Gastrocnemius medialis (tissue), 4 donors: ENCODE measurements around the gene NDUFB4. TPM values are rescaled to one million over a fixed set of nuclear protein-coding genes. Genes with fewer than 3 reads are reported as not detected.

ENCODE experiments used
- ATAC-seq, 2 donors: fragments of 150-250 bp; one replicate each; pipeline ENCODE4 v1.9.1; 2016
- DNase-seq, 2 donors: peaks; one replicate each; pipeline ENCODE4 v3.0.0-alpha.2; 2019
- H3K27ac ChIP-seq, 4 donors: fragments of 200-600 bp; sonication (generic); 1 replicate in 1 of 4; 2 replicates in 3 of 4; pipeline ENCODE4 v1.5.1; 2016 to 2018; ENCODE audit warnings: mild to moderate bottlenecking in 2 of 4, moderate library complexity in 1 of 4
- H3K27me3 ChIP-seq, 3 donors: fragments of 200-600 bp; sonication (generic) in 2 of 3; 1 replicate in 1 of 3; 2 replicates in 2 of 3; pipeline versions ENCODE4 v1.5.1 to v1.6.0; 2016 to 2019; ENCODE audit warnings: mild to moderate bottlenecking in 1 of 3, moderate library complexity in 1 of 3
- H3K36me3 ChIP-seq, 2 donors: fragments of 200-600 bp; sonication (generic) in 1 of 2; one replicate each; pipeline ENCODE4 v1.5.1; 2017 to 2018
- H3K4me1 ChIP-seq, 2 donors: fragments of 200-600 bp; sonication (generic) in 1 of 2; one replicate each; pipeline ENCODE4 v1.5.1; 2016 to 2017; ENCODE audit warnings: mild to moderate bottlenecking in 2 of 2
- H3K4me3 ChIP-seq, 4 donors: fragments of 200-600 bp; sonication (generic) in 3 of 4; 1 replicate in 1 of 4; 2 replicates in 3 of 4; pipeline ENCODE4 v1.5.1; 2016 to 2019; ENCODE audit warnings: mild to moderate bottlenecking in 2 of 4
- H3K9me3 ChIP-seq, 3 donors: fragments of 200-600 bp; sonication (generic) in 2 of 3; 1 replicate in 1 of 3; 2 replicates in 2 of 3; pipeline ENCODE4 v1.5.1; 2016 to 2019
- POLR2A ChIP-seq, 2 donors: fragments of 450-650 bp; IDR thresholded peaks; one replicate each; pipeline ENCODE4 v1.6.1; 2017; ENCODE audit warnings: antibody characterized with exemption in 2 of 2, mild to moderate bottlenecking in 2 of 2, moderate library complexity in 2 of 2
- in situ Hi-C, 4 donors: fragments of 200-750 bp; cut with MboI; loops; one replicate each; pipeline versions ENCODE4 v1.15.0 to v1.8.0; 2017; ENCODE audit warnings: low sequenced_read_pairs in 4 of 4
- intact Hi-C: fragments of 100-400 bp; cut with DNase I; formaldehyde crosslinking; loops from one replicate; pipeline ENCODE4 v1.15.1; 2023; ENCODE audit warnings: low total_unique reads
- total RNA-seq, 4 donors: library from RNA; depleted of rRNA; stranded (reverse); fragments of >200 nt; gene quantifications; one replicate each; pipeline versions ENCODE4 v1.1.0 to v1.2.3, GENCODE V29; 2016
- TF ChIP-seq, protein P1 (sequence below), 5 experiments: fragments of 450-650 bp in 3 of 5; fragments of 200-600 bp in 2 of 5; sonication (generic) in 2 of 5; IDR thresholded peaks in 4 of 5; conservative IDR thresholded peaks in 1 of 5; 1 replicate in 4 of 5; 2 replicates in 1 of 5; pipeline ENCODE4 v1.5.1; 2016 to 2019; ENCODE audit warnings: antibody characterized with exemption in 5 of 5, mild to moderate bottlenecking in 3 of 5, moderate library complexity in 3 of 5

NDUFB4 gene
- total RNA-seq, 4 donors from 2014 or later, result 186 to 413 (median 377) TPM

DNA sequence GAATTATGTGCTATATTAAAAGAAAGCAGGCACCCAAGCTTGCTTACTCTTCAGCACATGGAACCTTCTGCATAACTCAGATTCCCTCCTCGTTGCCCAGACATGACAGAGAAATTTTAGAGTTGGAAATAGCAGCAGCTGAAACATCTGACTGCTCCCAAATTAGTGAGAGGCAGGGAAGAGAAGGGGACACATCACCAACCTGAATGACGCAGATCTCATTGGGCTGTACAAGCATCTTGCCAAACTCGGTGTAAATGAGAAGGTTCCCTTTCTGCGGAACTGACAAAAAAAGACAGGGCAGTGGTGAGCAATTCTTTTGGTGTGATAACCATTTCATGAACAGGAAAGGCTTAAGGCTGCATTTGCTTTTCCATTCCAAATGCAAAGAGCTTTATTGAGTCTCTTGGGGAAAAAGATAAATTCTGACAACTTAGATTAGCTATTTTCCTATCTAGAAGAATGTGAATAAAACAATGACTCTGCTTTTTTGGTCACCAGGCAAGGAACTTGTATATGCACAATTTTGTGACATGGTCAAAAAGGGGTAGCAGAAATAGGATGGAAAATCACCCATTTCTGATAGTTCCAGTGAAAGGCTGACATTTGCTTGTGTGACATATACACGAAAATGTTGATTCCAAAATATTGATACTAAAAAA is 50.8 kb downstream of the NDUFB4 start:
- Histone ChIP-seq H3K4me3 (no peak overlapping the region), H3K9me3 (no peaks in the 10 kb centered on the region), H3K36me3 (no peaks in the 10 kb centered on the region), H3K27ac (no peak overlapping the region), H3K27me3 (no peaks in the 10 kb centered on the region), H3K4me1 (no peaks in the 10 kb centered on the region)
- in situ Hi-C loops, result no loop called here
- intact Hi-C loops, result no loop called here
- DNase-seq, result no peak
- no peak for TF ChIP-seq POLR2A (IDR thresholded peaks at IDR 0.05)
- TF ChIP-seq, protein P1, sequence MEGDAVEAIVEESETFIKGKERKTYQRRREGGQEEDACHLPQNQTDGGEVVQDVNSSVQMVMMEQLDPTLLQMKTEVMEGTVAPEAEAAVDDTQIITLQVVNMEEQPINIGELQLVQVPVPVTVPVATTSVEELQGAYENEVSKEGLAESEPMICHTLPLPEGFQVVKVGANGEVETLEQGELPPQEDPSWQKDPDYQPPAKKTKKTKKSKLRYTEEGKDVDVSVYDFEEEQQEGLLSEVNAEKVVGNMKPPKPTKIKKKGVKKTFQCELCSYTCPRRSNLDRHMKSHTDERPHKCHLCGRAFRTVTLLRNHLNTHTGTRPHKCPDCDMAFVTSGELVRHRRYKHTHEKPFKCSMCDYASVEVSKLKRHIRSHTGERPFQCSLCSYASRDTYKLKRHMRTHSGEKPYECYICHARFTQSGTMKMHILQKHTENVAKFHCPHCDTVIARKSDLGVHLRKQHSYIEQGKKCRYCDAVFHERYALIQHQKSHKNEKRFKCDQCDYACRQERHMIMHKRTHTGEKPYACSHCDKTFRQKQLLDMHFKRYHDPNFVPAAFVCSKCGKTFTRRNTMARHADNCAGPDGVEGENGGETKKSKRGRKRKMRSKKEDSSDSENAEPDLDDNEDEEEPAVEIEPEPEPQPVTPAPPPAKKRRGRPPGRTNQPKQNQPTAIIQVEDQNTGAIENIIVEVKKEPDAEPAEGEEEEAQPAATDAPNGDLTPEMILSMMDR (IDR thresholded peaks at IDR 0.05 in 4 of 5, conservative IDR thresholded peaks at IDR 0.05 in 1 of 5), result no peak
- ATAC-seq, result no peak

DNA sequence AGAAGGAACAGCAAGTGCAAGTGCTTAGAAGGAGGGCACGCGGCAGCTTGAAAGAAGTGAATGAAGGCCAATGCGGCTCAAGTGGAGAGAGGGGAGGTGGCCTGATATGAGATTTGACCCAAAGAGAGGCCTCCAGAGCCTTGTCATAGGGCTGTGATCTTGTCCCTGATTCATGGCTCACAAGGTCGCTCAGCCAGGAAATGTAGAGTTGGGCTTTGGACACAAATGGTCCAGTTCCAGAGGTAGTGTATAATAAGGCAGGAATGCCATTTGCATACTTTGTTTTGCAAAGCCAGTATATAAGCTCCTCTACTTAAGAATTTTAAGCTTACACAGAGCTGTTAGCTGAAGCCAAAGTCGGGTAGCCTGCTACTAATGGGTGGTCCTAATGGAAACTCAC is 52.2 kb downstream of the NDUFB4 start:
- H3K27ac ChIP-seq, result no peak overlapping the region
- H3K4me1 ChIP-seq, result no peaks in the 10 kb centered on the region
- TF ChIP-seq POLR2A (IDR thresholded peaks at IDR 0.05), result no peak
- TF ChIP-seq, protein P1 (IDR thresholded peaks at IDR 0.05 in 4 of 5, conservative IDR thresholded peaks at IDR 0.05 in 1 of 5), result no peak
- ATAC-seq, result no peak
- no peaks in the 10 kb centered on the region for H3K9me3 ChIP-seq
- in situ Hi-C loops, result no loop called here
- no peak for DNase-seq
- no peaks in the 10 kb centered on the region for H3K36me3 ChIP-seq
- intact Hi-C loops, result no loop called here
- no peaks in the 10 kb centered on the region for H3K27me3 ChIP-seq
- no peak overlapping the region for H3K4me3 ChIP-seq

DNA sequence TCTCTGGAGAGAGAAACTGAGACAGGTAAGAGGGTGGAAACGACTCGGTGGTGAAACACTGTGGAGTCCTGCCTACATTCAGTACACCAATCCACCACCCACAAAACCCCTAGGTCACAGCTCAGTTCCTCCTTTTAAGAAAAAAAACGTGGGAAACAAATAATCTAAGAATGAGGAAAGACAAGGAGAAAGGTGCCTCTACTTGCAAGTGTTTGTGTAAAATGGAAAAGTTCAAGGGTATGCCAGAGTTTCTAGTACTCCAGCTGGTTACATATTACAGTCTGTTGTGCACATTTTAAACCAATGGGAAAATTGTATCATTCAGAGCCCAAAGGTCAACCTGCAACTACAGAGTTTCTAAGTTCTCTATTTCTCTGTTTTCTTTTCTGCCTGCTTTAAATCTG is 53.7 kb downstream of the NDUFB4 start:
- DNase-seq (no peak), ATAC-seq (no peak)
- Histone ChIP-seq H3K9me3 (no peaks in the 10 kb centered on the region), H3K36me3 (no peaks in the 10 kb centered on the region), H3K27me3 (no peaks in the 10 kb centered on the region), H3K27ac (no peak overlapping the region), H3K4me1 (no peaks in the 10 kb centered on the region), H3K4me3 (no peak overlapping the region)
- intact Hi-C loops, result no loop called here
- no peak for TF ChIP-seq POLR2A (IDR thresholded peaks at IDR 0.05)
- TF ChIP-seq, protein P1 (IDR thresholded peaks at IDR 0.05 in 4 of 5, conservative IDR thresholded peaks at IDR 0.05 in 1 of 5), result no peak
- in situ Hi-C loops, result no loop called here

DNA sequence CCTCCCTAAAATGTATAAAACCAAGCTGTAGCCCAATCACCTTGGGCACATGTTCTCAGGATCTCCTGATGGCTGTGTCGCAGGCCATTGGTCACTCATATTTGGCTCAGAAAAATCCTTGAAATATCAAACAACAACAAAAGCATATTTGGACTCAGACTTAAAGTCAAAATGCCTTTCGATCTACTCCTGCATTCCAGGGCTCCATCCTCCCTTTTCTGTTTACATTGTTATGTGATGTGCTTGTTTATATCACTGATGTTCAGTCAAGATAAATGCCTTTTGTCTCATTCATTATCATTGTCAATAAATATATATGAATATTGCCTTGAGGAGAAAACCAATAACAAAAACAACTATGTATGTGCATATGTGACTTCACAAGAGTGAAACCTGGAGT is 54.2 kb downstream of the NDUFB4 start:
- ATAC-seq, result no peak
- in situ Hi-C loops, result no loop called here

More for the DNA sequence above, 54.2 kb downstream of the NDUFB4 start:
- H3K36me3 ChIP-seq, result no peaks in the 10 kb centered on the region
- no peak for DNase-seq
- no peak overlapping the region for H3K4me3 ChIP-seq
- intact Hi-C loops, result no loop called here
- no peak for TF ChIP-seq POLR2A (IDR thresholded peaks at IDR 0.05)
- TF ChIP-seq, protein P1 (IDR thresholded peaks at IDR 0.05 in 4 of 5, conservative IDR thresholded peaks at IDR 0.05 in 1 of 5), result no peak
- no peaks in the 10 kb centered on the region for H3K4me1 ChIP-seq
- H3K27me3 ChIP-seq, result no peaks in the 10 kb centered on the region
- H3K27ac ChIP-seq, result no peak overlapping the region
- H3K9me3 ChIP-seq, result no peaks in the 10 kb centered on the region

Other genes starting within 250 kb of the NDUFB4 start
- gene LRRC58, start 247.0 kb upstream of the NDUFB4 start, total RNA-seq, result 10 to 100 TPM in 3 of 4 donors, 1 to 10 TPM in 1; 8.4 to 15.2 (median 13.6) TPM
- 10 to 100 TPM; 33.4 to 77.5 (median 44.0) TPM for gene FSTL1, start 145.3 kb upstream of the NDUFB4 start, total RNA-seq
- 1 to 10 TPM in 2 of 4 donors, under 1 TPM in 1, not detected in 1; 0.68 to 4.1 (median 1.3) TPM for gene HGD, start 85.9 kb downstream of the NDUFB4 start, total RNA-seq
- 10 to 100 TPM; 20.0 to 46.8 (median 30.4) TPM for gene RABL3, start 146.2 kb downstream of the NDUFB4 start, total RNA-seq
- 10 to 100 TPM in 3 of 4 donors, 1 to 10 TPM in 1; 7.3 to 23.8 (median 19.3) TPM for gene GTF2E1, start 146.4 kb downstream of the NDUFB4 start, total RNA-seq